ENCODE results near the gene RTRAF. TPM values are rescaled to one million over a fixed set of nuclear protein-coding genes. Genes with fewer than 3 reads are reported as not detected.

Gene RTRAF
- total RNA-seq, 1 experiment from 2014 or later, result 350 TPM

- no peak overlapping the region for H2AK5ac ChIP-seq (ENCODE audit: insufficient read length, low read length)
- no peak overlapping the region for H3K14ac ChIP-seq (ENCODE audit: insufficient read depth, low read length)
- no peak overlapping the region for H3K4me2 ChIP-seq (ENCODE audit: insufficient read depth, insufficient read length, low read length)
- no peak overlapping the region for H3T11ph ChIP-seq (ENCODE audit: low read length)
- no peak overlapping the region for H3K18ac ChIP-seq (ENCODE audit: insufficient read length, low read depth, low read length)
- no peak overlapping the region for H2BK20ac ChIP-seq (ENCODE audit: low read depth, low read length, poor library complexity, severe bottlenecking)
- WGBS (ENCODE audit: extremely low coverage, insufficient read length, low lambda C conversion rate), result no CpG with 5 or more reads among the region's 10 CpGs
- no peak overlapping the region for H3K27ac ChIP-seq (ENCODE audit: insufficient read length, low read depth, low read length)
- H3K4me1 Mint-ChIP-seq, result peaks cover 15 to 19% of the 10 kb centered on the region in 2 experiments
- no peak for DNase-seq
- no peak overlapping the region for H4K91ac ChIP-seq (ENCODE audit: insufficient read length, low read depth, low read length)
- no peak overlapping the region for H3K27ac Mint-ChIP-seq
- 0 out of 2 replicates have a peak, but pooled peaks cover 3% of the 10 kb centered on the region for H3K4me1 ChIP-seq (ENCODE audit: insufficient read depth, low read length)
- H3K23me2 ChIP-seq (ENCODE audit: insufficient read length, low read depth, low read length, poor library complexity, severe bottlenecking), result no peaks in the 10 kb centered on the region
- no peak overlapping the region for H2BK5ac ChIP-seq (ENCODE audit: insufficient read length, low read length)
- no peak overlapping the region for H2BK120ac ChIP-seq (ENCODE audit: low read depth, low read length, poor library complexity, severe bottlenecking)
- no peaks in the 10 kb centered on the region for H3K36me3 Mint-ChIP-seq (ENCODE audit: insufficient read depth in 1 of 3, low read depth in 3 of 3)
- H3K79me2 ChIP-seq (ENCODE audit: insufficient read depth, low read length), result no peaks in the 10 kb centered on the region
- H3K79me1 ChIP-seq (ENCODE audit: insufficient read depth, low read depth, low read length, poor library complexity, severe bottlenecking), result no peaks in the 10 kb centered on the region
- peaks cover 2% of the 10 kb centered on the region; the same call in 1 of the 2 replicates for H3K27me3 Mint-ChIP-seq (ENCODE audit: low read depth)
- H2BK12ac ChIP-seq (ENCODE audit: insufficient read length, low read depth, low read length), result no peak overlapping the region
- no peak overlapping the region for H4K5ac ChIP-seq (ENCODE audit: insufficient read length, low read depth, low read length)
- no peak overlapping the region for H4K8ac ChIP-seq (replicated peaks; ENCODE audit: insufficient read length, low read depth, low read length)
- no peak overlapping the region for H3K56ac ChIP-seq (ENCODE audit: insufficient read length, low read depth, low read length)
- H3K4me3 Mint-ChIP-seq, result no peak overlapping the region
- no peak overlapping the region for H3K9ac ChIP-seq (ENCODE audit: extremely low read depth, insufficient read length, low read length)
- H3K23ac ChIP-seq (ENCODE audit: insufficient read length, low read depth, low read length), result no peak overlapping the region
- H3K9me3 Mint-ChIP-seq, result no peaks in the 10 kb centered on the region
- no peak overlapping the region for H2BK15ac ChIP-seq (ENCODE audit: low read depth, low read length)
- no peaks in the 10 kb centered on the region for H3K9me3 ChIP-seq (ENCODE audit: control insufficient read depth, low read depth, low read length)
- H3K4ac ChIP-seq (ENCODE audit: low read depth, low read length), result no peak overlapping the region
- TF ChIP-seq CTCF (conservative IDR thresholded peaks at IDR 0.05), result no peak
- H4K20me1 ChIP-seq (ENCODE audit: control insufficient read depth, insufficient read depth, insufficient read length), result no peaks in the 10 kb centered on the region
- no peak overlapping the region for H2AFZ ChIP-seq (ENCODE audit: low read length)
- no peaks in the 10 kb centered on the region for H3K27me3 ChIP-seq (ENCODE audit: insufficient read depth, low read length)
Observed at GRCh38 chr14:52048116-52048515, 58.8 kb downstream of the RTRAF start.
